RCC 7860 (cell line): Measurements from ENCODE around the gene TUBB4A.

Experiments
- DNase-seq: peaks from one replicate; pipeline ENCODE4 v3.0.0-alpha.2; 2015; ENCODE audit warnings: low spot score
- FAIRE-seq: peaks from 2 replicates; lab custom pipeline; 2012; peaks lifted over from hg19 to GRCh38; lab: Jason Lieb, UNC

The TUBB4A gene

DNA sequence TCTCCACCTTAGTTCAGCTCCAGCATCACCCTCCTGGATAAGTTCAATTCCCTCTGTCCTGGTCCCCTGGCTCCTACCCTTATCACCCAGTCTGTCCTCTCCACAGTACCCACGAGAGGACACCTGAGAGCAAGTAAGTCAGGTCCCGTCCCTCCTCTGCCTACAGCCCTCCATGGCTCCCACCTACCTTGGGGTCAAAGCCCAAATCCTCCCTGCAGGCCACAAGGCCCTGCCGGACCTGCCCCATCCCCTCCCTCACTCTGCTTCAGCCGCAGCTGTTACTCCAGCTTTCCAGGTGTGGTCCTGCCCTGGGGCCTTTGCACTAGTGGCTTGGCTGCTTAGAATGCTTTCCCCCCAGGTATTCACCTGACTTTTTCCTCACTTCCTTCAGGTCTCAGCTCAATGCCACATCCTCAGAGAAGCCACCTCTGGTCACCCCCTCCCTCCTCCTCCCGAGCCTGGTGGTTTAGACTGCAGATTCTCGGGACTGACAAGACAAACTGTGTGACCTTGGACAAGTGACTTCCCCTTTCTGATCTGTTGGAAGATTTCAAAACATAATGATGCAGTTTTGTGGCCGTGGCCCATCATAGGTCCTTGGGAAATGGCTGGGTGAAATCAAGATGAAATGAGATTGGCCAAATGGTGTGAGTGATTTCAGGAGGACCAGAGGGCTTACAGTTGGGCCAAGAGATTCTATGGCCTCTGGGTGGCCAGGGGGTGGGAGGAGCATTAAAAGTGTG, 3.6 kb downstream of the TUBB4A start:
- FAIRE-seq (no peak), DNase-seq (no peak)

DNA sequence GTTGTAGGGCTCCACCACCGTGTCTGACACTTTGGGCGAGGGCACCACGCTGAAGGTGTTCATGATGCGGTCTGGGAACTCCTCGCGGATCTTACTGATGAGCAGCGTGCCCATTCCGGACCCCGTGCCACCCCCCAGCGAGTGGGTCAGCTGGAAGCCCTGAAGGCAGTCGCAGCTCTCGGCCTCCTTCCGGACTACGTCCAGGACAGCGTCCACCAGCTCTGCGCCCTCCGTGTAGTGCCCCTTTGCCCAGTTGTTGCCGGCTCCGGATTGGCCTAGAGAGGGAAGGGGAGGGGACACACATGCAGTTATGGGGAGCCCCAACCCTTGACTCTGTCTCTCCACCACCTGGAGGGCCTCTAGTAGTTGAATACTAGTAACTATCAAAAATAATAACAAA, 6.2 kb downstream of the TUBB4A start:
- DNase-seq (no peak), FAIRE-seq (no peak)

DNA sequence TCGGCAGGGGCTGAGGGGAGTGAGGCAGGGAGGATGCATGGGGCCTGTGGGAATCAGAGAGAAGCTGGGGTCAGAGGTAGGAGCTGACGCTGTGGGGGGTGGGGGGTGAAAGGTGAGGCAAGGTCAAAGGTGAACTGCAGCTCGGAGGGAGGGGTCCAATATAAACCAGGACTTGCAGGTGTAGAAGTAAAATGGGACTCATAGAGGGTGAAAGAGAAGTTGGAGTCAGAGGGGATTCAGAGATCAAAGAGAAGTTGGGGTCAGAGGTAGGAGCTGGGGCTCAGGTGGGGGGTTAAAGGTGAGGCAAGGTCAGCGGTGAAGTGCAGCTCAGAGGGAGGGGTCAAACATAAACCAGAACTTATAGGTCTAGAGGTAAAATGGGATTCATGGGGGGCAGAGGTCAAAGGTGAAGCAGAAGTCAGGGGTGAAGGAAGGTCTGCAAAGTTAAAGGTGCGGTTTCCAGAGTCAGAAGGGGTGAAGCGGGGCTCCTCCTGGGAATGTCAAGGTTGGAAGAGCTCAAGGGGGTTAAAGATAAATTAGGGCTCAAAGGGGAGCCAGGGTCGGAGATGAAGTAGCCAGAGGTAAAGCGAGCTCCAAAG, 7.6 kb downstream of the TUBB4A start:
- no peak for FAIRE-seq
- DNase-seq, result no peak

DNA sequence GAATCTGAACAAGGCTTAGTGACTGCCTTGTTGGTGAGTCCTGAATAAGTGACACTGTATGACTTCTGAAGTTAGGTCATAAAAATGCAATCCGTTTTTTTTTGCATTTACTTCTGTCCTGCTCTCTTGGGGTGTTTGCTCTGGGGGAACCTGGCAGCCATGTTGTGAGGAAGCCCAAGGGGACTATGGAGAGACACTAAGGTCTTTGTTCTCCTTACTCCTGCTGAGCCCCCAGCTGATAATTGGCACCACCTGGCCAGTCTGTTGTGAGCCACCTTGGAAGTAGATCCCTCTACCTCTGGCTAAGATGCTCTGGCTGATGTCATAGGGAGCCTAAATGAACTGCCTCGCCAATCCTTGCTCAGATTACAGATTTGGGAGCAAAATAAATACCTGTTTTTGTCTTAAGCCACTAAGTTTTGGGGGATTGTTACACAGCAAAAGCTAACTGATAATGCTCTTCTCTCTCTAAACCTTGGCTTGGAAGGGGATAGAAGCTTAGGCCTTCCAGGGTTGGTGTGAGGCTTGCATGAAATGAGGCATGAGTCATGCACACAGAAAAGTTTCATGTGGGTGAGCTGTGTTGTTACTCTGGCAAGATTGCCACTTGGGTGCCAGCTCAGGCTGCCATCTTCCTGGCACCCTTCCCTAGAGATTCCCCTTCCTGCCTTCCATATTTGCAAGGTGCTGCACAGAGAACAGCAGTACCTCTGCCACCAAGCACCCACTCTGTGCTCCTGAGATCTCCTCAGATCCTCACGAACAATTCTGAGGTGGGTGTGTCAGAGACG, 10.1 kb downstream of the TUBB4A start:
- FAIRE-seq (no peak), DNase-seq (no peak)

DNA sequence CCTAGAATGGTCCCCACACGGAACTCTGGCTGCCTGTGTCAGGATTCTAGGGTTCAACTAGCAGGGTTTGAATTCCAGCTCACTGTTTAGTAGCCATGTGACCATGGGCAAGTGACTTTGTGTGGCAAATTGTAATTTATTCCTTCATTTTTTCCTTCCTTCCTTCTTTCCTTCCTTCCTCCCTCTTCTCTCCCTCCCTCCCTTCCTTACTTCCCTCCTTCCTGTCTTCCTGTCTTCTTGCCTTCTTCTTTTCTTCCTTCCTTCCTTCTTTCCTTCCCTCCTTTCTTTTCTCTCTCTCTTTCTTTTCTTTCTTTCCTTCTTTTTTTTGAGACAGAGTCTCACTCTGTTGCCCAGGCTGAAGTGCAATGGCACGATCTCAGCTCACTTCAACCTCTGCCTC, 12.0 kb downstream of the TUBB4A start:
- no peak for FAIRE-seq
- DNase-seq, result no peak

DNA sequence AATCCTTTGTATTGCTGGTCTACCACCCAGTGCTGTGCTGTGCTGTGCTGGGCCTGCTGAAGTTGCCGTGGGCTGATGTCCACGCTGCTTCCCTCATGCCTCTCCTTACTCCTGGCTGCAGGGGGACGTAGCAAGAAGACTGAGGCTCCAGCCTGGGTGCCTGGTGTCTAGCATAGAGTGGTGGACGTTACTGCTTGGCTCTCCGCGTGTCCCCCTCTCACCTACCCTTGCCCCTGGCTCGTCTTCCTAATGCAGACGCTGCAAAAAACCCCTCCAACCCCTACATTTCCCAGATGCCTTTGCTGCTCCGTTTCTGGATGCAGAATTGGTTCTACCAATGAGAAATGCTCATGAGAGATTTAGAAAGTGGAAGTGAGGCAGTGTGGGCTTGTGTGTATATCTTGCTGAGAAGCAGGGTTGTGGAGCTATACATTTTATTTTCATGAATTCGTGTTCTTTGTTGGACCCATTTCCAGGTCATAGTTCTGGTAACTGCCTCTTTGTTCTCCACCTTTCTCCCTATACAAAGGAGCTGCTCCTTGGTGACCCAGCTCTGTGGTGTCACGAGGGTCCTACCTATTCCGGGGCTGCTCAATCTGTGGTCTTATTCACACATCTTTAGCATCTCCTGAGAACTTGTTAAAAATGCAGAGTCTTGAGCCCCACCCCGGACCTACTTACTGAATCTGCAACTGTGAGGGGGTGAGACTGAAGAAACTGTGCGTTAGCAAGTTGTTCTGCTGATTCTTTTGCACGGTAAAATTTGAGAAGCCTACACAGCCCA, 12.6 kb downstream of the TUBB4A start:
- FAIRE-seq, result no peak

GRCh38 chr19:6484831-6485230, 17.3 kb downstream of the TUBB4A start:
- no peak for DNase-seq
- FAIRE-seq, result no peak

More for the DNA sequence above, 12.6 kb downstream of the TUBB4A start:
- DNase-seq, result no peak

DNA sequence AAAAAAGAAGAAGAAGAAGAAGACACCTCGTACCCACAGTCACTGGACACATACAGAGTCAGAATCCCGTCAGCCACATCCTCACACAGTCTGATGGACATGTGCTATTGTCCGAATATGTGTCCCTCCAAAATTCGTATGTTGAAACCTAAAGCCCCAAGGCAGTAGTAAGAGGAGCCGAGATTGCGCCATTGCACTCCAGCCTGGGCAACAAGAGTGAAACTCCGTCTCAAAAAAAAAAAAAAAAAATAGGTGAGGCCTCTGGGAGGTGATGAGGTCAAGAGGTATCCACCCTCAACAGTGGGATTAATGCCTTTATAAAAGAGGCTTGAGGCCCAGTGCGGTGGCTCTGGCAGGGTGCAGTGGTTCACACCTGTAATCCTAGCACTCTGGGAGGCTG, 17.9 kb downstream of the TUBB4A start:
- FAIRE-seq (no peak), DNase-seq (no peak)

GRCh38 chr19:6483235-6483634, 18.9 kb downstream of the TUBB4A start:
- DNase-seq (no peak), FAIRE-seq (no peak)

DNA sequence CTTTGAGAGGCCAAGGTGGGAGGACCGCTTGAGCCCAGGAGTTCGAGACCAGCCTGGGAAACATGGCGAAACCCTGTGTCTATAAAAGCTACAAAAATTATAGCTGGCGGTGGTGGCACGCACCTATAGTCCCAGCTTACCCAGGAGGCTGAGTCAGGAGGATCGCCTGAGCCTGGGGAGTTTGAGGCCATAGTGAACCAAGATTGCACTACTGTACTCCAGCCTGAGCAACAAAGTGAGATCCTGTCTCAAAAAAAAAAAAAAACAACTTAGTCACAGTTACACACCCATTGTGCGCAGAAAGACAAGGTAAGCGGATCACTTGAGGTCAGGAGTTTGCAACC, 19.8 kb downstream of the TUBB4A start:
- no peak for FAIRE-seq
- no peak for DNase-seq

- no peak for DNase-seq
These were observed 20.4 kb downstream of the TUBB4A start, which contains the start of gene DENND1C for GRCh38 chr19:6481541-6482342. Gene DENND1C (minus strand): TSS chr19:6481787. CDS start chr19:6481695, 92 bp downstream.

GRCh38 chr19:6480848-6481415, 21.2 kb downstream of the TUBB4A start:
- FAIRE-seq, result no peak
- DNase-seq, result no peak

More at GRCh38 chr19:6481541-6482342, 20.4 kb downstream of the TUBB4A start, which contains the start of gene DENND1C:
- no peak for FAIRE-seq

DNA sequence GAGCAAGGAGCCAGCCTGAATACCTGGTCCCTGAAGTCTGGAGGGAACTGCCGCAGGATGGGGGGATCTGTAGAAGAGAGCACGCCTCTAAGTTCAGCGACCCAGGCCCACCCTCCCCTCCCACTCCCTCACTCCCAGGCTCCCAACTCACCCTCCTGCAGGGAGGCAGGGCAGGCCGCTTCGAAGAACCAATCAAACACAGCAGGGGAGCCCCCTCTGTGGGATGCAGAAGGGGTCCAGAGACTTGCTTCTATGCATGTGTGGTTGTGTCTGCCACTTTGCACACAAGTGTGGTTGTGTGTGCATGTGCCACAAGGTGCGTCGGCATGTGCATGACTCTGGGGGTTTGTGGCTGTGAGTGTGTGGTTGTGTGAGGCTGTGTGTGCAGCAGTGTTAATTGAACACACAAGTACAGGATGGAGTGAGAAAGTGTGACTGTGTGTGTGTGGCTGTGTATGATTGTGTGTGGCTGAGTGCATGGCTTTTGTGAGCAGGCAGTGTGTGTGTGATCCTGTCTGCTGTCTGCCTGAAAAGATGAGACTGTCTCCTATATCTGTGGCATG, 22.2 kb downstream of the TUBB4A start:
- DNase-seq, result no peak
- no peak for FAIRE-seq

GRCh38 chr19:6478815-6479214, 23.3 kb downstream of the TUBB4A start:
- DNase-seq (no peak), FAIRE-seq (no peak)

- FAIRE-seq (no peak), DNase-seq (no peak)
These were observed 25.1 kb downstream of the TUBB4A start for GRCh38 chr19:6476896-6477431.

- FAIRE-seq (no peak), DNase-seq (no peak)
These were observed 25.8 kb downstream of the TUBB4A start for GRCh38 chr19:6476155-6476895.

DNA sequence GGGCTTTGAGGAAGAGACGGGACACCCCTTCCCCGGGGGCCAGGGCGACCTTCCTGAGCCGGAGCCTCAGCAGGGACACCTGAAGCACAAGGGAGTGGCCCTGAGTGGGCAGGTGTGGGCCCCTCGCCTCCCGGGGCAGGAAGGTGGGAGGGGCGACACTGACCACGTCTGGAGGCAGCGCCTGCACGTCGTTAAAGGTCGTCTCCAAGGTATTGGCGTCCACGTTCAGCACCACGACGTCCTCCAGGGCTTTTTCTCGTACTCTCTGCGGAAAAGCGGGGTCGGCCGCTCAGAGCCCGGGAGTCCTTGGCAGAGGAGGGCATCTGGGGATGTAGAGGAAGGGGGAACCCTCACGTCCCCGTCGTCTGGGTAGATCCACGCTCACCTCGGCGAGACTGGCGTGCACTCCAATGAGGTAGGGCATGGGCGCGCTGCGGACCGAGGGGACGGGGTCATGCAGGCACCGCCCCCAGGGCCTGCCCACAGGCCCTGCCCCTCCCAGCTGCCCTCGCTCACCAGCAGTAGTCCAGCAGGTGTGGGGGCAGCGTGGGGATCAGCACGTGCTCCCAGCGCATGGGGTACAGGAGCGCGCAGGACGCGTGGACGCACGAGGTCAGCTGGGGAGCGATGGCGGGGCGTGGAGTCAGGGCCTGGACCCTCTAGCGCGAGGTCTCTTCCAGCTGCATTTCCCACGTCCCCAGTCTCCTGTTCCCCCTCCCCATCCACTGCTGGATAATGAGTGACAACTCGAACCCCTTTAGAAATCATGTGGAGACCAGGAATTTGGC, 26.6 kb downstream of the TUBB4A start:
- DNase-seq (no peak), FAIRE-seq (no peak)

DNA sequence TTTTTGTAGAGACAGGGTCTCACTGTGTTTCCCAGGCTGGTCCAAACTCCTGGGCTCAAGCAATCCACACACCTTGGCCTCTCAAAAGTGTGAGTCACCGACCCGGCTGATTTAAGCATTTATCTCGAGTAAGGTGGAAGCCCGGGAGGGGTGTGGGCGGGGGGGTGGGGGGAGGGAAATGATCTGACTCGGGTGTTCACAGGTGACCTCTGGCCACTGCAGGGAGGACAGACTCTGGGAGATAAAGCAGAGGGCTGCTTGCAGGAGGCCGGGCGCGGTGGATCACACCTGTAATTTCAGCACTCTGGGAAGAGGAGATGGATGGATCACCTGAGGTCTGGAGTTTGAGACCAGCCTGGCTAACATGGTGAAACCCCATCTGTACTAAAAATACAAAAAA, 28.5 kb downstream of the TUBB4A start:
- FAIRE-seq, result no peak
- no peak for DNase-seq
